Cardiac muscle cell (in vitro differentiated cells and primary cell): Measurements from ENCODE around the gene PCSK5. TPM values are rescaled to one million over a fixed set of nuclear protein-coding genes. Genes with fewer than 3 reads are reported as not detected.

Source experiments
- DNase-seq, 2 donors: peaks; one replicate each; pipeline versions ENCODE4 v3.0.0 to v3.0.0-alpha.2; 2010 to 2017; ENCODE audit warnings: low read depth in 1 of 2, low spot score in 1 of 2
- H3K27ac ChIP-seq: fragments of 200-600 bp; sonication (generic); 2 replicates; pipeline ENCODE4 v1.5.1; 2016
- H3K27me3 ChIP-seq: fragments of 200-600 bp; sonication (generic); 2 replicates; pipeline ENCODE4 v1.6.0; 2016; ENCODE audit warnings: control low read depth
- H3K36me3 ChIP-seq: fragments of 200-600 bp; sonication (generic); 2 replicates; pipeline ENCODE4 v1.5.1; 2016; ENCODE audit warnings: control low read depth
- H3K4me1 ChIP-seq: fragments of 200-600 bp; sonication (generic); 2 replicates; pipeline ENCODE4 v1.8.1; 2017; ENCODE audit warnings: low read depth, mild to moderate bottlenecking, mixed run types
- H3K4me3 ChIP-seq: fragments of 200-600 bp; sonication (generic); 2 replicates; pipeline ENCODE4 v1.5.1; 2016; ENCODE audit warnings: mild to moderate bottlenecking
- H3K9me3 ChIP-seq: fragments of 200-600 bp; sonication (generic); 2 replicates; pipeline ENCODE4 v1.5.1; 2017; ENCODE audit warnings: low read depth, mild to moderate bottlenecking, control low read depth
- polyA plus RNA-seq: library from polyadenylated mRNA; unstranded; fragments of >200 nt; fragmentation: Nextera tagmentation; extraction: Ambion mirVana; gene quantifications from 2 replicates; pipeline ENCODE4 v1.2.1, GENCODE V29; 2016
- total RNA-seq: library from RNA; depleted of rRNA; stranded (reverse); fragments of >200 nt; gene quantifications from 2 replicates; pipeline ENCODE4 v1.2.3, GENCODE V29; 2016
- TF ChIP-seq, protein P1 (sequence below): IDR thresholded peaks from 2 replicates; pipeline ENCODE4 v1.5.1; 2012; ENCODE audit warnings: low read depth, mild to moderate bottlenecking, low read length

PCSK5 gene
- total and polyA plus RNA-seq, 2 experiments from 2014 or later = 6.8 to 9.6 TPM

DNA sequence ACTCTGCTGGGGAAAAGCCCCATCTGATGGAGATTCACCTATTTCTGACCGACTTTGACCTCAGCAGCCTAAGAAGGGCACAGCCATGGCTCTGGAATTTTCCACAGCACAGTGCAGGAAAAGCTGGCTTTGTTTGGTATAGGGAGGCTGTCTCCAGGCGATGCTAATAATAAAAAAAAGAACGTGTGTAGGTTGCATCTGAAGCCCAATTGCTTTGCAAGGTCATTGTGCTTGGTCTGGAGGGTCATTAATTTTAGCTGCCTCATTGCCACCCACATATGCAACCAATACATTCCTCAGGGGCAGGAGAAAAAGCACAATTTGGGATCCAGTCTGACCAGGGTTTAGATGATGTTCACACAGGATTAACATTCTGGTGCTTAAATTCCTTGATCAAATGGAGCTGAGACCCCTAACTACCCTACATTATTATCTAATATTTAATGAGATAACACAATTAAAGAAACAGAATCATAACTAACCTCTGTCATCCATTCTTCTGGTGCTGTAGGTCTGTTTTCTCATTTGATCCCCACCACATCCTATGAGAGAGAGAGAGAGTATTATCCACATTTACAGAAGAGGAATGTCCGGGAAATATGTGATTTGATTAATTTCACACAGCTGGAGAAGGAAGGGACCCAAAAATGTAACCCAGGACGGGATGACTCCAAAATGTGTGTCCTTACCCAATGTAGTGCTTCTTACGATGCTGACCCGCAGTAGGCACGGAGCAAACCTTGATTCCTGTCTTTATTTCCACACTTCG, 327.8 kb downstream of the PCSK5 start:
- DNase-seq = no peak
- H3K27me3 ChIP-seq = no peaks in the 10 kb centered on the region
- H3K4me1 ChIP-seq = no peaks in the 10 kb centered on the region
- no peaks in the 10 kb centered on the region for H3K9me3 ChIP-seq
- no peak overlapping the region for H3K27ac ChIP-seq
- H3K36me3 ChIP-seq = no peaks in the 10 kb centered on the region
- TF ChIP-seq, protein P1, sequence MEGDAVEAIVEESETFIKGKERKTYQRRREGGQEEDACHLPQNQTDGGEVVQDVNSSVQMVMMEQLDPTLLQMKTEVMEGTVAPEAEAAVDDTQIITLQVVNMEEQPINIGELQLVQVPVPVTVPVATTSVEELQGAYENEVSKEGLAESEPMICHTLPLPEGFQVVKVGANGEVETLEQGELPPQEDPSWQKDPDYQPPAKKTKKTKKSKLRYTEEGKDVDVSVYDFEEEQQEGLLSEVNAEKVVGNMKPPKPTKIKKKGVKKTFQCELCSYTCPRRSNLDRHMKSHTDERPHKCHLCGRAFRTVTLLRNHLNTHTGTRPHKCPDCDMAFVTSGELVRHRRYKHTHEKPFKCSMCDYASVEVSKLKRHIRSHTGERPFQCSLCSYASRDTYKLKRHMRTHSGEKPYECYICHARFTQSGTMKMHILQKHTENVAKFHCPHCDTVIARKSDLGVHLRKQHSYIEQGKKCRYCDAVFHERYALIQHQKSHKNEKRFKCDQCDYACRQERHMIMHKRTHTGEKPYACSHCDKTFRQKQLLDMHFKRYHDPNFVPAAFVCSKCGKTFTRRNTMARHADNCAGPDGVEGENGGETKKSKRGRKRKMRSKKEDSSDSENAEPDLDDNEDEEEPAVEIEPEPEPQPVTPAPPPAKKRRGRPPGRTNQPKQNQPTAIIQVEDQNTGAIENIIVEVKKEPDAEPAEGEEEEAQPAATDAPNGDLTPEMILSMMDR = no peak
- no peak overlapping the region for H3K4me3 ChIP-seq

DNA sequence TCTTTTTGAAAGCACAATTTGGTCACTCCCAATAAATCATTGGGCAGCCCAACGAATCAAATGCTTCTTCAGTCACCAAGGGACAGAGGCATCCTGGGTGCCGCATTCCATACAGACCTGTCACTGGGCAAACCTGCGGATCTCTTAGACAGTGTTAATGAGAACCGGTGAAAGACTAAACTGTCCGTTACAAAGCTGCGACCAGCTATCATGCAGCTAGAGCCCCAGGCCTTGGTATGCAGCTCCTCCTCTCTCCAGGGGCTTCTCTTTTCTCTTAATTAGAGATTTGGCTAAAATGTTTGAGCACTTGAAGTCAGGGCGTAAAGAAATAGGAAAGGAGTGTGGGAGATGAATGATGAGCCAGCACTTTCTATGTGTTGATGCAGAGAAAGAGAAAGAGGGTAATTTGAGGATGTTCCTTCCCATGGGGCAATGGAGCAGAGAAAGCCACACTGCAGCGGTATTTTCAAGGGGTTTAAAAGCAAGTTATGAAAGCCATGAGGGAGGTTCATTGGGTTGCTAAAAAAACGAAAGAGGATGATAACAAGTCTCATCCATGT, 328.5 kb downstream of the PCSK5 start:
- Histone ChIP-seq H3K27me3 (no peaks in the 10 kb centered on the region), H3K4me3 (no peak overlapping the region), H3K4me1 (no peaks in the 10 kb centered on the region), H3K27ac (no peak overlapping the region), H3K9me3 (no peaks in the 10 kb centered on the region), H3K36me3 (no peaks in the 10 kb centered on the region)
- TF ChIP-seq, protein P1 = no peak
- DNase-seq = no peak

DNA sequence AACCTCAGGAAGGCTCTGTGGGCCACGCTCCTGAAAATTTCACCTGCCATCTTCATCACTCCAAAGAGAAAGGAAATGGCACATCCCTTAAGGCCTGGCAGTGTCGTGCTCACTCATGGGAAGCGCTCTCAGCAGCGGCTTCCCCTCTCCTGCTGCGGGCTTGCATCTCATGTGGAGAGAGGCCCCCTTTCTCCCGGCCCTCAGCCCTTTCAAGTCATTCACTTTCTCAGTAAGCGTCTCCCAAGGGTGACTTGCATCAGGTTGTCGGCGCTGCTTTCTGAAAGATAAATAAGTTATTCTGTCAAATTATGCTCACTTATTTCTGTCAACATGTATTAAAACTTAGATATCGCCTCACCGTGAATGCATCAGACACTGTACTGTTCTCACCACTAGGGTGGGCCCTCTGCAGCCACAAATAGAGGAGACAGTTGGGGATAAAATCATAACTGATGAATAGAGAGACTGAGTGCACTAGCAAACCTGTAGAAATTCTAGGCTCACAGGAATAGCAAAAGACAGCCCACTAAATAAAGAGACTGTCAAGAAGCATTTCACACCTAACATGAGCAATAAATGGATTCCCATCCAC, 329.2 kb downstream of the PCSK5 start:
- Histone ChIP-seq H3K9me3 (no peaks in the 10 kb centered on the region), H3K4me3 (no peak overlapping the region), H3K27ac (no peak overlapping the region), H3K27me3 (no peaks in the 10 kb centered on the region), H3K36me3 (no peaks in the 10 kb centered on the region), H3K4me1 (no peaks in the 10 kb centered on the region)
- peak in 1 of 2 donors; percentile 24 for DNase-seq
- TF ChIP-seq, protein P1 = peak; percentile 51

DNA sequence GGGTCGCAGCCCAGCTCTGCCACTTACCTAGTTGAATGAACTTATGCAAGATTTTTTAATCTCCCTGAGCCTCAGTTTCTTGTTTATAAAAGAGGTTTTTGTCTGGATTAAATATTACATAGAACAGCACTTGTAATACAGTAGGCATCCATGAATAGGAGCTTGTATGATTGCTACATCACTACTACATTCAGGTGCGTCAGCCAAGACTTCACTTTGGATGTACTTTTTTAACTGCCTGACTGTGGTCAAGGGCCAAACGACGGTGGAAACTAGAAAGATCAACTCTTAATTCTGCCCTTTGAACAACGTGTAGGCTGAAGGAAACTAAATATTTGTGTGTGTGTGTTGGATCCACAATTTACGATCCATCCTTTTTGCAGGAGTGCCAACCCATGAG, 330.9 kb downstream of the PCSK5 start:
- no peak for DNase-seq
- H3K4me1 ChIP-seq = no peaks in the 10 kb centered on the region
- no peak overlapping the region for H3K4me3 ChIP-seq
- TF ChIP-seq, protein P1 = no peak
- H3K36me3 ChIP-seq = no peaks in the 10 kb centered on the region
- no peak overlapping the region for H3K27ac ChIP-seq
- no peaks in the 10 kb centered on the region for H3K27me3 ChIP-seq
- H3K9me3 ChIP-seq = no peaks in the 10 kb centered on the region

- TF ChIP-seq, protein P1 = no peak
- DNase-seq = peak in 1 of 2 donors; percentile 8
- H3K27ac ChIP-seq = no peak overlapping the region
- H3K36me3 ChIP-seq = no peaks in the 10 kb centered on the region
- no peaks in the 10 kb centered on the region for H3K4me1 ChIP-seq
- no peaks in the 10 kb centered on the region for H3K27me3 ChIP-seq
- no peaks in the 10 kb centered on the region for H3K9me3 ChIP-seq
- H3K4me3 ChIP-seq = no peak overlapping the region
Measured at GRCh38 chr9:76223749-76224340, 333.4 kb downstream of the PCSK5 start.
